ENCODE results near the gene STAT5B. TPM values are rescaled to one million over a fixed set of nuclear protein-coding genes. Genes with fewer than 3 reads are reported as not detected.

Gene STAT5B
- total and polyA plus RNA-seq, 2 of the 13 experiments (the other 11 are each of a cell fraction or from before 2014, with no cell fraction given), result 21.0 to 42.8 TPM

DNA sequence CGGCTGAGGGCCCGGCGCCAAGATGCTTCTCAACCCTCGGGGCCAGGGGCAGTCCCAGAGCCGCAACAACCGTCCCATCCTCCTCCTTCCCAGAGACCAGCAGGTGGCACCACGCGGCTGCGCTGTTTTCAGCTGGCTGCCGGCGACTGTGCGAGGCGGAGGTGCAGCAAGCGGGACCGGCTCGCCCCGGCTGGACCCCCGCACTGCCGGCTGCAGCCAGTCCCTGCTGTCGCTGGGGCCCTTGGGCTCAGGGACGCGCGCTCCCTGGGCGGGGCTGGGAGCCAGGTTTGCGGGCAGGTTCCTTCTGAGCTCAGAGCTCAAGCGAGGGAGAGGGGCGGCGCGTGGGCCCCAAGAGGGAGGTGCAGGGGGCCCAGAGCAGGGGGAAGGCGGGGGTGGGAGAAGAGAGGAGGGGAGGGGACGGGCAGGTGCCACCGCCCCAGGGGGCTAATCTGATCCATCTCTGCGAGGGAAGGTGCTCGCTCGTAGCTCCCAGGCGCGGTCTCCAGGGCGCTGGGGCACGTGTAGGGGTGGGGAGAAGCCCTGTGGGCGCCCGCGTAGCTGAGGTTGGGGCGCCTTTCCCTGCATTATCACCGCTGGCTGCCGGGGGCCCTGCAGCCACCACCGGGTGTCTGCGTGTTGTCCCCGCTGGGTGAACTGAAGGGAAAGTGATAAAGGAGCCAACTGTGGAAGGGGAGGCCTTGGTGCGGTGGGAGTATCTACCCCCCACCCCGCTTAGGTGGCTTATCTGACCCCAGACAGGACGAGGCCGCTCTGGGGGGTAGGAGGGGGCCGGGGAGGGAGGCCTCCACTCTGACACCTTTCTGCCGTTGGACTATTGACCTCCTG lies 36.3 kb upstream of the STAT5B start (continued):
- TF ChIP-seq, protein P1, sequence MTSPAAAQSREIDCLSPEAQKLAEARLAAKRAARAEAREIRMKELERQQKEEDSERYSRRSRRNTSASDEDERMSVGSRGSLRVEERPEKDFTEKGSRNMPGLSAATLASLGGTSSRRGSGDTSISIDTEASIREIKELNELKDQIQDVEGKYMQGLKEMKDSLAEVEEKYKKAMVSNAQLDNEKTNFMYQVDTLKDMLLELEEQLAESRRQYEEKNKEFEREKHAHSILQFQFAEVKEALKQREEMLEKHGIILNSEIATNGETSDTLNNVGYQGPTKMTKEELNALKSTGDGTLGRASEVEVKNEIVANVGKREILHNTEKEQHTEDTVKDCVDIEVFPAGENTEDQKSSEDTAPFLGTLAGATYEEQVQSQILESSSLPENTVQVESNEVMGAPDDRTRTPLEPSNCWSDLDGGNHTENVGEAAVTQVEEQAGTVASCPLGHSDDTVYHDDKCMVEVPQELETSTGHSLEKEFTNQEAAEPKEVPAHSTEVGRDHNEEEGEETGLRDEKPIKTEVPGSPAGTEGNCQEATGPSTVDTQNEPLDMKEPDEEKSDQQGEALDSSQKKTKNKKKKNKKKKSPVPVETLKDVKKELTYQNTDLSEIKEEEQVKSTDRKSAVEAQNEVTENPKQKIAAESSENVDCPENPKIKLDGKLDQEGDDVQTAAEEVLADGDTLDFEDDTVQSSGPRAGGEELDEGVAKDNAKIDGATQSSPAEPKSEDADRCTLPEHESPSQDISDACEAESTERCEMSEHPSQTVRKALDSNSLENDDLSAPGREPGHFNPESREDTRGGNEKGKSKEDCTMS (CRISPR knock-in tag; conservative IDR thresholded peaks at IDR 0.05), result no peak
- no peak for TF ChIP-seq ZNF44 (CRISPR knock-in tag; IDR thresholded peaks at IDR 0.05)
- peak; percentile 40; the same call in 1 of the 2 replicates for TF ChIP-seq ZNF777 (CRISPR knock-in tag; IDR thresholded peaks at IDR 0.05)
- TF ChIP-seq, protein P2, sequence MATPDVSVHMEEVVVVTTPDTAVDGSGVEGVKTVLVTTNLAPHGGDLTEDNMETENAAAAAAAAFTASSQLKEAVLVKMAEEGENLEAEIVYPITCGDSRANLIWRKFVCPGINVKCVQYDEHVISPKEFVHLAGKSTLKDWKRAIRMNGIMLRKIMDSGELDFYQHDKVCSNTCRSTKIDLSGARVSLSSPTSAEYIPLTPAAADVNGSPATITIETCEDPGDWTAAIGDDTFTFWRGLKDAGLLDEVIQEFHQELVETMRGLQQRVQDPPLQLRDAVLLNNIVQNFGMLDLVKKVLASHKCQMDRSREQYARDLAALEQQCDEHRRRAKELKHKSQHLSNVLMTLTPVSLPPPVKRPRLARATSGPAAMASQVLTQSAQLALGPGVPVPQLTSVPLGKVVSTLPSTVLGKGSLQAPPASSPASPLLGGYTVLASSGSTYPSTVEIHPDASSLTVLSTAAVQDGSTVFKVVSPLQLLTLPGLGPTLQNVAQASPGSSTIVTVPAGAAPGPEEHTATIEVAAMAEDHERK (CRISPR knock-in tag; IDR thresholded peaks at IDR 0.05; ENCODE audit: low read depth), result no peak
- 0 out of 2 replicates have a peak, but pooled peaks have one; percentile 49 for TF ChIP-seq FOXO4 (CRISPR knock-in tag; conservative IDR thresholded peaks at IDR 0.05)
- TF ChIP-seq ZNF446 (CRISPR knock-in tag; IDR thresholded peaks at IDR 0.05), result 0 out of 2 replicates have a peak, but pooled peaks have one; percentile 76
- no peak; the same call in 1 of the 2 replicates for TF ChIP-seq MZF1 (CRISPR knock-in tag; IDR thresholded peaks at IDR 0.05; ENCODE audit: borderline replicate concordance)
- TF ChIP-seq, protein P3, sequence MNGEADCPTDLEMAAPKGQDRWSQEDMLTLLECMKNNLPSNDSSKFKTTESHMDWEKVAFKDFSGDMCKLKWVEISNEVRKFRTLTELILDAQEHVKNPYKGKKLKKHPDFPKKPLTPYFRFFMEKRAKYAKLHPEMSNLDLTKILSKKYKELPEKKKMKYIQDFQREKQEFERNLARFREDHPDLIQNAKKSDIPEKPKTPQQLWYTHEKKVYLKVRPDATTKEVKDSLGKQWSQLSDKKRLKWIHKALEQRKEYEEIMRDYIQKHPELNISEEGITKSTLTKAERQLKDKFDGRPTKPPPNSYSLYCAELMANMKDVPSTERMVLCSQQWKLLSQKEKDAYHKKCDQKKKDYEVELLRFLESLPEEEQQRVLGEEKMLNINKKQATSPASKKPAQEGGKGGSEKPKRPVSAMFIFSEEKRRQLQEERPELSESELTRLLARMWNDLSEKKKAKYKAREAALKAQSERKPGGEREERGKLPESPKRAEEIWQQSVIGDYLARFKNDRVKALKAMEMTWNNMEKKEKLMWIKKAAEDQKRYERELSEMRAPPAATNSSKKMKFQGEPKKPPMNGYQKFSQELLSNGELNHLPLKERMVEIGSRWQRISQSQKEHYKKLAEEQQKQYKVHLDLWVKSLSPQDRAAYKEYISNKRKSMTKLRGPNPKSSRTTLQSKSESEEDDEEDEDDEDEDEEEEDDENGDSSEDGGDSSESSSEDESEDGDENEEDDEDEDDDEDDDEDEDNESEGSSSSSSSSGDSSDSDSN (CRISPR knock-in tag; IDR thresholded peaks at IDR 0.05), result peak; percentile 99
- TF ChIP-seq, protein P4, sequence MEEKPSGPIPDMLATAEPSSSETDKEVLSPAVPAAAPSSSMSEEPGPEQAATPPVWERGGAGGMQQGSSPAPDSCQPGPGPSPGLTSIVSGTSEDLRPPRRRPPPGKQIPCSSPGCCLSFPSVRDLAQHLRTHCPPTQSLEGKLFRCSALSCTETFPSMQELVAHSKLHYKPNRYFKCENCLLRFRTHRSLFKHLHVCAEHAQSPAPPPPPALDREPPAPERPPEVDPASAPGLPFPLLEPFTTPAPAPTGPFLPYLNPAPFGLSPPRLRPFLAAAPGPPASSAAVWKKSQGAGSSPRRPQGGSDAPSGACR (CRISPR knock-in tag; IDR thresholded peaks at IDR 0.05), result no peak; the same call in 1 of the 2 replicates
- no peak for TF ChIP-seq MTF2 (CRISPR knock-in tag; IDR thresholded peaks at IDR 0.05; ENCODE audit: borderline replicate concordance)
- peak; percentile 67 for TF ChIP-seq PITX1 (CRISPR knock-in tag; IDR thresholded peaks at IDR 0.05)
- no peak for TF ChIP-seq ZFP1 (CRISPR knock-in tag; IDR thresholded peaks at IDR 0.05)
- no peak for TF ChIP-seq ZNF878 (CRISPR knock-in tag; IDR thresholded peaks at IDR 0.05)
